ENCODE results near the gene RPL13. TPM values are rescaled to one million over a fixed set of nuclear protein-coding genes. Genes with fewer than 3 reads are reported as not detected.

RPL13 gene
- total and polyA plus RNA-seq, 2 of the 8 experiments (the other 6 are each of a cell fraction or from before 2014, with no cell fraction given) = 2,162 to 7,384 TPM

GRCh38 chr16:89546781-89547180 is 13.7 kb upstream of the RPL13 start:
- H3K9me3 ChIP-seq (ENCODE audit: insufficient read depth in 2 of 2, low read depth in 1 of 2, low read length in 1 of 2) = no peaks in the 10 kb centered on the region
- TF ChIP-seq SP2 (IDR thresholded peaks at IDR 0.05; ENCODE audit: low read length) = no peak
- no peak for TF ChIP-seq SUZ12 (IDR thresholded peaks at IDR 0.05; ENCODE audit: low read length)
- TF ChIP-seq GTF2F1 (IDR thresholded peaks at IDR 0.05; ENCODE audit: borderline replicate concordance, low read depth, low read length) = no peak
- TF ChIP-seq USF2 (IDR thresholded peaks at IDR 0.05; ENCODE audit: low read length) = no peak
- no peak for TF ChIP-seq SIRT6 (IDR thresholded peaks at IDR 0.05; ENCODE audit: low read length)
- no peak for TF ChIP-seq CTCF (IDR thresholded peaks at IDR 0.05; ENCODE audit: control extremely low read depth in 1 of 3, insufficient read depth in 1 of 3, low read depth in 1 of 3, low read length in 3 of 3)
- TF ChIP-seq RBBP5 (IDR thresholded peaks at IDR 0.05; ENCODE audit: borderline replicate concordance, low read depth, low read length) = no peak
- H2BK20ac ChIP-seq (ENCODE audit: low read length) = no peak overlapping the region
- H2AK5ac ChIP-seq (ENCODE audit: low read depth, low read length) = no peak overlapping the region
- no peak overlapping the region for H4K8ac ChIP-seq (ENCODE audit: extremely low read depth, insufficient read depth, low read length)
- no peak overlapping the region for H3K56ac ChIP-seq (replicated peaks; ENCODE audit: insufficient read length, low read depth, low read length)
- no peak overlapping the region for H2BK15ac ChIP-seq (ENCODE audit: low read length)
- no peak overlapping the region for H3K18ac ChIP-seq (ENCODE audit: extremely low read depth, low read length)
- no peak overlapping the region for H4K5ac ChIP-seq (ENCODE audit: insufficient read length, low read depth, low read length)
- H2BK12ac ChIP-seq (ENCODE audit: low read depth, low read length) = no peak overlapping the region
- peaks cover 0 to 10% of the 10 kb centered on the region in 2 experiments for H4K20me1 ChIP-seq (replicated peaks in 1 of 2; ENCODE audit: control insufficient read depth in 1 of 2, insufficient read depth in 2 of 2, low read length in 2 of 2)
- no peak overlapping the region for H2BK120ac ChIP-seq (replicated peaks; ENCODE audit: low read depth, low read length)
- H4K91ac ChIP-seq (replicated peaks; ENCODE audit: insufficient read length, low read length) = no peak overlapping the region
- no peak for DNase-seq (ENCODE audit: low read depth in 1 of 2, low spot score in 2 of 2)
- no peak overlapping the region for H3K4ac ChIP-seq (replicated peaks; ENCODE audit: insufficient read length, low read depth, low read length)
- H3K36me3 ChIP-seq (ENCODE audit: control insufficient read depth in 2 of 4, insufficient read depth in 4 of 4, low read length in 3 of 4) = peaks cover 14 to 37% (median 32%) of the 10 kb centered on the region in 4 experiments
- no peak overlapping the region for H3K4me3 ChIP-seq (ENCODE audit: extremely low read depth in 1 of 4, insufficient read depth in 2 of 4, low read depth in 3 of 4, low read length in 4 of 4)
- H3K79me2 ChIP-seq (ENCODE audit: control insufficient read depth in 1 of 2, insufficient read depth in 2 of 2, low read length in 2 of 2) = no peaks in the 10 kb centered on the region
- no peak overlapping the region for H2AFZ ChIP-seq (ENCODE audit: low read length)
- H3K23ac ChIP-seq (ENCODE audit: insufficient read length) = no peak overlapping the region
- no peaks in the 10 kb centered on the region for H3K4me1 ChIP-seq (replicated peaks in 1 of 4; ENCODE audit: control insufficient read depth in 3 of 4, insufficient read depth in 4 of 4, low read length in 3 of 4)
- ChIA-PET CTCF (ENCODE audit: partially characterized antibody) (interaction anchor here (0.9 to 1.5 kb wide), 2 partner anchors 11 to 190 kb away, joined by 3 to 6 read pairs; no protein-coding TSS in a partner anchor), POLR2A (ENCODE audit: partially characterized antibody) (interaction anchor here (0.8 to 1.8 kb wide), 5 partner anchors 13 to 335 kb away, joined by 3 to 7 read pairs (median 4); no protein-coding TSS in a partner anchor)
- WGBS, 2 experiments (ENCODE audit: extremely low coverage in 1 of 2, insufficient coverage in 1 of 2, insufficient read length in 1 of 2, insufficient replicate concordance in 2 of 2, low coverage in 1 of 2, low lambda C conversion rate in 2 of 2, missing lambda C conversion rate in 1 of 2) = 93% methylated on average over 19 of the region's 19 CpGs; no CpG with 5 or more reads in 1 of the 2 experiments
- no peak overlapping the region for H3K9ac ChIP-seq (replicated peaks in 1 of 4; ENCODE audit: extremely low read depth in 1 of 4, low read depth in 3 of 4, low read length in 3 of 4)
- H3K23me2 ChIP-seq (ENCODE audit: low read depth, low read length) = no peaks in the 10 kb centered on the region
- no peak overlapping the region for H3K4me2 ChIP-seq (ENCODE audit: insufficient read depth in 1 of 2, low read depth in 2 of 2, low read length in 2 of 2)
- H3K27me3 ChIP-seq (replicated peaks in 1 of 4; ENCODE audit: control insufficient read depth in 3 of 4, extremely low read depth in 1 of 4, insufficient read depth in 3 of 4, low read length in 3 of 4) = no peaks in the 10 kb centered on the region
- H3K27ac ChIP-seq (ENCODE audit: low read depth, low read length) = no peak overlapping the region
- H2BK5ac ChIP-seq (ENCODE audit: low read depth, low read length) = no peak overlapping the region
- peaks cover 4% of the 10 kb centered on the region; the same call in 1 of the 2 replicates for H3K79me1 ChIP-seq (ENCODE audit: low read depth, low read length)
- no peak overlapping the region for H3K14ac ChIP-seq (ENCODE audit: insufficient read length)
- FAIRE-seq = no peak

Measured in H1 (cell line).